SKM-1 treated with dmso at 0.1 percent for 144 hours (cell line): Measurements from ENCODE around the gene GAS1.

Experiments
- DNase-seq: peaks from one replicate; lab custom pipeline; 2025; ENCODE audit not compliant: unreplicated experiment; lab: John Stamatoyannopoulos, UW

Gene GAS1

GRCh38 chr9:86947146-86948073 lies at the start of gene GAS1:
TSS of gene GAS1 (minus strand) at chr9:86947506. CDS start at chr9:86946779, 727 bp downstream.
- DNase-seq: peak; percentile 18

GRCh38 chr9:86994231-86994630 lies 46.9 kb upstream of the GAS1 start:
- no peak for DNase-seq

GRCh38 chr9:86993830-86994229 lies 46.5 kb upstream of the GAS1 start:
- DNase-seq: no peak

GRCh38 chr9:86991077-86991476 lies 43.8 kb upstream of the GAS1 start:
- no peak for DNase-seq

GRCh38 chr9:86990290-86990689 lies 43.0 kb upstream of the GAS1 start:
- DNase-seq: no peak

GRCh38 chr9:86987900-86988299 lies 40.6 kb upstream of the GAS1 start:
- DNase-seq: no peak

GRCh38 chr9:86985132-86985647 lies 37.9 kb upstream of the GAS1 start:
- DNase-seq: no peak

- no peak for DNase-seq
These were observed 36.4 kb upstream of the GAS1 start for GRCh38 chr9:86983620-86984259.

GRCh38 chr9:86983249-86983619 lies 35.9 kb upstream of the GAS1 start:
- DNase-seq: no peak

- DNase-seq: no peak
These were observed 33.5 kb upstream of the GAS1 start for GRCh38 chr9:86980802-86981201.

GRCh38 chr9:86979657-86980056 lies 32.4 kb upstream of the GAS1 start:
- no peak for DNase-seq

- no peak for DNase-seq
These were observed 31.7 kb upstream of the GAS1 start for GRCh38 chr9:86978922-86979474.

- no peak for DNase-seq
These were observed 31.1 kb upstream of the GAS1 start for GRCh38 chr9:86978413-86978812.

- DNase-seq: no peak
These were observed 30.0 kb upstream of the GAS1 start for GRCh38 chr9:86977205-86977835.

- DNase-seq: no peak
These were observed 28.3 kb upstream of the GAS1 start for GRCh38 chr9:86975606-86976005.

- no peak for DNase-seq
These were observed 27.7 kb upstream of the GAS1 start for GRCh38 chr9:86975036-86975435.

GRCh38 chr9:86974421-86974820 lies 27.1 kb upstream of the GAS1 start:
- no peak for DNase-seq

GRCh38 chr9:86971742-86972141 lies 24.4 kb upstream of the GAS1 start:
- DNase-seq: no peak

GRCh38 chr9:86968258-86968920 lies 21.1 kb upstream of the GAS1 start:
- no peak for DNase-seq

- DNase-seq: no peak
These were observed 19.7 kb upstream of the GAS1 start for GRCh38 chr9:86966852-86967511.
